Measurements from ENCODE around the gene GUCA2A.
A peak's percentile ranks its signal among the peaks of the same experiment; 100 is the strongest.

GUCA2A gene

DNA sequence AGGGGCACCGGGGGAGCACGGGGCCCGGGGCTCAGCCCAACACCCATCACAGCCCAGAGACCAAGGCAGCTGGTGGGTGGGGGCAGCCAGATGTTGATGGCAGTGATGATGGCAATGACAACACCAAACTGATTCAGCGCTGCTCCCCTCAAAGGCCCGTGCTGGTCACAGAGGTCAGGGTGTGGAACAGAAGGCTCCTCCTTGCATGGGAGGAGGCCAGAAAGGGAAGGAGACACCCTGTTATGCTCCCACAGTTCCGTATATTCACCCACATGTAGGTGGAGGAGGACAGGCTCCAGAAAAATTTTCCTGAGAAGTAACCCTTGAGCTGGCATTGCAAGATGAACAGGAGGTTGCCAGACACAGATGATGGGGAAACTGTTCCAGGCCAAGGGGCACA, 10.9 kb downstream of the GUCA2A start:
- DNase-seq (ENCODE audit: low read depth): no peak

- no peak for DNase-seq (ENCODE audit: low read depth)
Measured at GRCh38 chr1:42152907-42153600, 11.5 kb downstream of the GUCA2A start, which contains the start of gene GUCA2B. Gene GUCA2B (plus strand): TSS chr1:42153410. CDS start chr1:42153451, 41 bp downstream.

- no peak for DNase-seq (ENCODE audit: low read depth)
Measured at GRCh38 chr1:42152119-42152518, 12.4 kb downstream of the GUCA2A start.

GRCh38 chr1:42150651-42151050, 13.9 kb downstream of the GUCA2A start:
- no peak for DNase-seq (ENCODE audit: low read depth)

- no peak for DNase-seq (ENCODE audit: low read depth)
Measured at GRCh38 chr1:42148166-42148565, 16.4 kb downstream of the GUCA2A start.

DNA sequence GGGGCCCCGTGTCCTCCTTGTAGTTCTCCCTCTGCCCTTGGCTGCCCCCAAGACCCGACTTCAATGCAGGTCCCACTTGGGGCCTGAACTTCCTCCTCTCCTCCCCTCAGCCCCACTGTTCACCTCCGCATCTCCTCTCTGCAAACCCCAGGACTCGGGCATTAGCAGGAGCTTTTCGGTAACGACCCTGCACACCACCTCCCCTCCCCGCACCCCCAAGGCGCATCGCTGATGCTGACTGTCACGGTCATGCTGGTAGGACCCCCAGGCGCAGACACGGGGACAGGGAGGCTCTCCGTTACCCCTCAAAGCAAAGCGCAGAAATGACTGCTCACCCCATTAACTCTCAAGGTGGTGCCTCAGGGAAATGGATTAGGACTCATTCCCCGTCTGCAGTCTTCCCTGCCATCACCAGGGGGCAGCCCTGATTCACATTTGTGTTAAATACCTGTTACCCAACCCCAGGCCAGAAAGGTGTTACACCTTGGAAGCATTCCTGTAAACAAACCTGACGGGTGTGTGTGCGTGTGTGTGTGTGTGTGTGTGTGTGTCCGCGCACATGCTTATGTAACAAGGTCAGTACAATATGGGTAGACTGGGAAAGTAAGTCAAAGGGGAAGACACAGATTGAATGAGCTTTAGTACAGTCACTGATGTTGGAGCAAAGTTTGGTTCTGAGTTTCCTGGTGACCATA, 17.8 kb downstream of the GUCA2A start:
- DNase-seq (ENCODE audit: low read depth): peak; percentile 23

GRCh38 chr1:42145764-42146625, 18.6 kb downstream of the GUCA2A start:
- no peak for DNase-seq (ENCODE audit: low read depth)

GRCh38 chr1:42145389-42145716, 19.2 kb downstream of the GUCA2A start:
- DNase-seq (ENCODE audit: low read depth): no peak

GRCh38 chr1:42144711-42145388, 19.7 kb downstream of the GUCA2A start:
- no peak for DNase-seq (ENCODE audit: low read depth)

GRCh38 chr1:42143896-42144710, 20.4 kb downstream of the GUCA2A start:
- no peak for DNase-seq (ENCODE audit: low read depth)

- no peak for DNase-seq (ENCODE audit: low read depth)
Measured at GRCh38 chr1:42142894-42143675, 21.5 kb downstream of the GUCA2A start.

DNA sequence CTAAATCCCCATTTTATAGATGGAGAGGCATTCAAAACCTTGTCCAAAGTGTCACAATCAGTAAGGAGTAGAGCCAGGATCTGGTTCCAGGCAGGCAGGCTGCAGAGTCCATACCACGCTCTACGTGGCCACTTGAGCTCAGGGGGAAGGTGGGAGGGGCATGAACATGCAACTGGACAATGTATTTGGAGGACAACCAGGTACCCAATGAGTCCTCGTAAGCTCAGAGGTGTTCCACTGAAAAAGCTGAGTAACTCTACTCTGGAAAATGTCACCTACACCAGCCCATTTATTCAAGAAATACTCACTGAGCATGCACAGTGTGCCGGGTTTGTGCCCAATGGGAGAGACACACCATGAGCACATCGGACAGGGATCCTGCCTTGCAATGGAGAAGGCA, 22.6 kb downstream of the GUCA2A start:
- DNase-seq (ENCODE audit: low read depth): no peak

DNA sequence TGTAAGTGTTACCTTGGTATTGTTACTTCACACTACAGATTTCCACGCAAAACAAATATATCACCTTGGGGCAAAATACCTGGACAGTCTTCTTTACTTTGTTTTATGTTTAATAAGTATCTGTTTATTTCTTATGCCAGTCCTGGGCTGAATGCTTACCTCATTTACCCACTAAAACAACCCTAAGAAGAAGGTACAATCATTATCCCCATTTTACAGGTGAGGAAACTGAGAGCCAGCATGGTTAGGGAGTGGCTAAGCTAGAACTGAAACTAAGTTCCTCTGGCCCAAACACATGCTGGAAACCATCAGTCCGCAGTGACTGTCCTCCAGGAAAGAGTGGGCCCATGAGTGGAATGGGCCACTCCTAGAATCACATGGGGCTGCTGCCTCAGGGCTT, 24.4 kb downstream of the GUCA2A start:
- no peak for DNase-seq (ENCODE audit: low read depth)

GRCh38 chr1:42139444-42139843, 25.1 kb downstream of the GUCA2A start:
- no peak for DNase-seq (ENCODE audit: low read depth)

GRCh38 chr1:42138586-42138985, 26.0 kb downstream of the GUCA2A start:
- DNase-seq (ENCODE audit: low read depth): no peak

- no peak for DNase-seq (ENCODE audit: low read depth)
Measured at GRCh38 chr1:42137766-42138165, 26.8 kb downstream of the GUCA2A start.

DNA sequence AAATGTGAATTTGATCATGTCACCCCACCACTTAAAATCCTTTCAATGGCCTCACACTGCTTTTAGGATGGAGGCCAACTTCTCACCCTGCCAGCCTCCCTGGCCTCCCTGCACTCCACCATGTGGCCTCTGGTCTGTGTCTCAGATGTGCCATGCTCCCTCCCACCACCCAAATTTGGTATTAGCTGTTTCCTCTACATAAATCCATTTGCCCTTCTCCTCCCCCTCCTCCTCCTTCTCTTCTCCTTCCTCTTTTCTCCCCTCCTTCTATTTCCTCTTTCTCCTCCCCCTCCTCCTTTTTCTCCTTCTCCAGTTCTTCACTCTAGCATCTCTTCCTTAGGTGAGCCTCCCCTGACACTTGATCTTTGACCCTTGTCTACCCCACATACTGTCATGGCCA, 28.1 kb downstream of the GUCA2A start:
- DNase-seq (ENCODE audit: low read depth): no peak

DNA sequence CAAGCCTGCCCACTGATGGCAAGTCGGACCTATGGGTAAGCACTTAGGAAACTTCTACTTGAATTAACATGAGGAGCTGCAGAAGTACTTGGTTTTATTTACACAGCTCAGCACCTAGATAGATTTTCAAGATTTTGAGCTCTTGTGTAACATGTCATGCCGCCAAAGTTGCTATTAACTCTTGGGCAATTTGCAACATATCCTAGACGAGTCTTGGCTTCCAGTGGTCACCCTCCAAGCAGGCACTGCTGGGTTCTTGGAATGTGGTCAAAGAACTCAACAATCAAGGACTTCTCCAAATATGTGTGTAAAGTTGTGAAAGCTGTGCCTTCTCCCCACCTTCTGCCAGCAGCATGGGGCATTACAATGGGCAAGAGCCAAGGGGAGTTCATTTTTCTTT, 29.1 kb downstream of the GUCA2A start:
- peak; percentile 73 for DNase-seq (ENCODE audit: low read depth)

- no peak for DNase-seq (ENCODE audit: low read depth)
Measured at GRCh38 chr1:42133809-42134526, 30.6 kb downstream of the GUCA2A start.

- no peak for DNase-seq (ENCODE audit: low read depth)
Measured at GRCh38 chr1:42133390-42133789, 31.2 kb downstream of the GUCA2A start.
